ENCODE measurements around the gene RASSF1.

DNA sequence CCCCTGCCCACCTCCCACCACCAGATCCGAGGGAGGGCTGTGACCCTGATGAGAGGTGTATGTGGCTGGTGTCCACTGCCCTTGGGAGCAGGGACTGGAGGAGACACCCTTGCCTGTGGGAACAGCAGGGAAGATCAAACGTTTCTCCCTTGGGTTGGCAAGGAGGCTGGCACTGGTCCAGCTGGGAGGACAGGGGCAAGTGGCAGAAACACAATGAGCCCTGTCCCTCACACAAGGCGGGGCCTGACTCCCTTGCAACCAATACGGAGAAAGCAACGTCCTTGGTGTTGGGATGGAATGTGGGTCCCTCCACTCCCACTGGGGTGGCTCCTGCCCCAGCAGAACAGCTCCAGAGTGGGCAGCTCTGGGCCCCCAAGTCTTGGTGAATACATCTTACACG, 23.3 kb downstream of the RASSF1 start:
- TF ChIP-seq, protein P1, sequence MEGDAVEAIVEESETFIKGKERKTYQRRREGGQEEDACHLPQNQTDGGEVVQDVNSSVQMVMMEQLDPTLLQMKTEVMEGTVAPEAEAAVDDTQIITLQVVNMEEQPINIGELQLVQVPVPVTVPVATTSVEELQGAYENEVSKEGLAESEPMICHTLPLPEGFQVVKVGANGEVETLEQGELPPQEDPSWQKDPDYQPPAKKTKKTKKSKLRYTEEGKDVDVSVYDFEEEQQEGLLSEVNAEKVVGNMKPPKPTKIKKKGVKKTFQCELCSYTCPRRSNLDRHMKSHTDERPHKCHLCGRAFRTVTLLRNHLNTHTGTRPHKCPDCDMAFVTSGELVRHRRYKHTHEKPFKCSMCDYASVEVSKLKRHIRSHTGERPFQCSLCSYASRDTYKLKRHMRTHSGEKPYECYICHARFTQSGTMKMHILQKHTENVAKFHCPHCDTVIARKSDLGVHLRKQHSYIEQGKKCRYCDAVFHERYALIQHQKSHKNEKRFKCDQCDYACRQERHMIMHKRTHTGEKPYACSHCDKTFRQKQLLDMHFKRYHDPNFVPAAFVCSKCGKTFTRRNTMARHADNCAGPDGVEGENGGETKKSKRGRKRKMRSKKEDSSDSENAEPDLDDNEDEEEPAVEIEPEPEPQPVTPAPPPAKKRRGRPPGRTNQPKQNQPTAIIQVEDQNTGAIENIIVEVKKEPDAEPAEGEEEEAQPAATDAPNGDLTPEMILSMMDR (IDR thresholded peaks at IDR 0.05; ENCODE audit: low read length) = no peak
- TF ChIP-seq EZH2 (IDR thresholded peaks at IDR 0.05; ENCODE audit: borderline replicate concordance, low read length) = no peak

Data from OCI-LY1 (cell line).